BLaER1 (cell line): ENCODE measurements around the gene FAM83C.
"Not testable (repeated sequence)": the region's sequence is repeated elsewhere in the genome, so short reads cannot be mapped to it uniquely, and the experiment has no call there.

Experiments used
- H3K27ac ChIP-seq: shearing (Covaris generic); formaldehyde crosslinking; 2 replicates; pipeline ENCODE4 v1.8.1; 2022
- H3K27me3 ChIP-seq: shearing (Covaris generic); formaldehyde crosslinking; 2 replicates; pipeline ENCODE4 v1.8.1; 2022
- H3K36me3 ChIP-seq: shearing (Covaris generic); formaldehyde crosslinking; 2 replicates; pipeline ENCODE4 v1.8.1; 2022
- H3K4me1 ChIP-seq: shearing (Covaris generic); formaldehyde crosslinking; 2 replicates; pipeline ENCODE4 v1.8.1; 2022
- H3K4me2 ChIP-seq: shearing (Covaris generic); formaldehyde crosslinking; 2 replicates; pipeline ENCODE4 v1.8.1; 2022
- H3K4me3 ChIP-seq: shearing (Covaris generic); formaldehyde crosslinking; 2 replicates; pipeline ENCODE4 v1.8.1; 2022
- H3K9ac ChIP-seq: shearing (Covaris generic); formaldehyde crosslinking; 2 replicates; pipeline ENCODE4 v1.8.1; 2022
- H3K9me3 ChIP-seq: shearing (Covaris generic); formaldehyde crosslinking; 2 replicates; pipeline ENCODE4 v1.8.1; 2022
- H4K20me1 ChIP-seq: shearing (Covaris generic); formaldehyde crosslinking; 2 replicates; pipeline ENCODE4 v1.8.1; 2022
- Cebpa-rat ChIP-seq: shearing (Covaris generic); IDR thresholded peaks from 2 replicates; pipeline ENCODE4 v1.8.1; 2022

Gene FAM83C

GRCh38 chr20:35269055-35269781 lies 23.0 kb downstream of the FAM83C start:
- no peak overlapping the region for H3K9ac ChIP-seq
- TF ChIP-seq Cebpa-rat: no peak
- no peak overlapping the region for H3K4me2 ChIP-seq
- no peaks in the 10 kb centered on the region for H3K9me3 ChIP-seq
- H4K20me1 ChIP-seq: peaks cover 41% of the 10 kb centered on the region; the same call in 1 of the 2 replicates
- H3K27me3 ChIP-seq: no peaks in the 10 kb centered on the region
- peaks cover 58% of the 10 kb centered on the region for H3K36me3 ChIP-seq
- H3K4me3 ChIP-seq: no peak overlapping the region
- H3K27ac ChIP-seq: no peak overlapping the region
- H3K4me1 ChIP-seq: 0 out of 2 replicates have a peak, but pooled peaks cover 14% of the 10 kb centered on the region

GRCh38 chr20:35267092-35267491 lies 25.1 kb downstream of the FAM83C start:
- Histone ChIP-seq H3K36me3 (peaks cover 57% of the 10 kb centered on the region), H3K9me3 (no peaks in the 10 kb centered on the region), H3K4me2 (no peak overlapping the region), H3K9ac (no peak overlapping the region), H3K4me1 (0 out of 2 replicates have a peak, but pooled peaks cover 14% of the 10 kb centered on the region), H3K27me3 (no peaks in the 10 kb centered on the region), H3K27ac (no peak overlapping the region), H3K4me3 (no peak overlapping the region), H4K20me1 (peaks cover 31% of the 10 kb centered on the region; the same call in 1 of the 2 replicates)
- TF ChIP-seq Cebpa-rat: no peak

DNA sequence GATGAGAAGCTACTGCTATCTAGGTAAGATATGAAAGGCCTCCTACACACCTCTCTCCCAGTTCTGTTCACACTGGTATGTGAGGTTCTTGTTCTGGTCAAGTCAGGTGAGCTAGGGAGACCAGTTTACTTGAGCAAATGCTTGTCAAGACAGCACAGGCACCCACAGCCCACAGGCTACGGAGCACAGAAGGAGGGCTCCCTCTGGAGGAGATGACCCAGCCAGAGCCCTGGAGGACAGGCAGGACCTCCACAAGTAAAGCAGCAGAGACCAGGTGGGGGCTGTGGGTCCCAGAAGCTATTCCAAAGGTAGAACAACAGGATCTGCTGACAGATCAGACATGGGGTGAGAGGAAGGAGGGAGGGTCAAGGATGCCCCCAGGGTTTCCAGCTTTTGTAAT lies 27.5 kb downstream of the FAM83C start:
- no peak overlapping the region for H3K4me2 ChIP-seq
- H3K27ac ChIP-seq: no peak overlapping the region

GRCh38 chr20:35263532-35264341 lies 28.5 kb downstream of the FAM83C start:
- Histone ChIP-seq H3K27ac (no peak overlapping the region), H4K20me1 (peaks cover 45% of the 10 kb centered on the region; the same call in 1 of the 2 replicates), H3K4me2 (no peak overlapping the region), H3K9me3 (no peaks in the 10 kb centered on the region), H3K9ac (no peak overlapping the region), H3K4me3 (no peak overlapping the region), H3K4me1 (no peaks in the 10 kb centered on the region), H3K36me3 (peaks cover 47% of the 10 kb centered on the region), H3K27me3 (no peaks in the 10 kb centered on the region)
- no peak for TF ChIP-seq Cebpa-rat

More for the DNA sequence above, 27.5 kb downstream of the FAM83C start:
- peaks cover 52% of the 10 kb centered on the region for H3K36me3 ChIP-seq
- no peaks in the 10 kb centered on the region for H3K4me1 ChIP-seq
- no peaks in the 10 kb centered on the region for H3K27me3 ChIP-seq
- H3K9me3 ChIP-seq: no peaks in the 10 kb centered on the region
- no peak overlapping the region for H3K4me3 ChIP-seq
- no peak for TF ChIP-seq Cebpa-rat
- no peak overlapping the region for H3K9ac ChIP-seq
- peaks cover 47% of the 10 kb centered on the region; the same call in 1 of the 2 replicates for H4K20me1 ChIP-seq

DNA sequence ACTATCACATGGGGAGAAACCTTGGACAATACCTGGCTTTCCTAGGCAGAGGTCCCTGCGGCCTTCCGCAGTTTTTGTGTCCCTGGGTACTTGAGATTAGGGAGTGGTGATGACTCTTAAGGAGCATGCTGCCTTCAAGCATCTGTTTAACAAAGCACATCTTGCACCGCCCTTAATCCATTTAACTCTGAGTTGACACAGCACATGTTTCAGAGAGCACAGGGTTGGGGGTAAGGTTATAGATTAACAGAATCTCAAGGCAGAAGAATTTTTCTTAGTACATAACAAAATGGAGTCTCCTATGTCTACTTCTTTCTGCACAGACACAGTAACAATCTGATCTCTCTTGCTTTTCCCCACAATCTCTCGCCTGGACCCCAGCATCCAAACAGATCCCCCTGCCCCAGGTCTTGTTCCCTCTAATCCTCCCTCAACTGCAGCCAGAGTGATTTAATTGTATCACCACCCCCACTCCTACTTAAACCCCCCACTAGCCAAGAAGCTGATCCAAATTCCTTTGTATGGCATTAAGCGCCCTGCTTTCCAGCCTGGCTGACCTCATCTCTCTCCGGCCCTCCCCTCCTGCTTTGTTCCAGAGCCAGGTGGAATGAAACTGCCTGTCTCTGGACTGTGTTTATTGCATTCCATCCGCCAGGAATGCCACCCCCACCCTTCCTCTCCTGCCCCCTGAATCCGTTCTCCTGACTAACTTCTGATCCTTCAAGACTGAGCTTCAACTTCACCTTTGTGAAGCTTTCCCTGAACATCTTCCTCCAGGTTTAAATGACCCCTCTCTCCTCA lies 29.3 kb downstream of the FAM83C start:
- Histone ChIP-seq H3K36me3 (peaks cover 43% of the 10 kb centered on the region), H4K20me1 (peaks cover 38% of the 10 kb centered on the region; the same call in 1 of the 2 replicates)
- H3K27me3 ChIP-seq, H3K9ac ChIP-seq, H3K4me3 ChIP-seq, H3K27ac ChIP-seq, H3K4me2 ChIP-seq, H3K9me3 ChIP-seq, H3K4me1 ChIP-seq: not testable (repeated sequence)

DNA sequence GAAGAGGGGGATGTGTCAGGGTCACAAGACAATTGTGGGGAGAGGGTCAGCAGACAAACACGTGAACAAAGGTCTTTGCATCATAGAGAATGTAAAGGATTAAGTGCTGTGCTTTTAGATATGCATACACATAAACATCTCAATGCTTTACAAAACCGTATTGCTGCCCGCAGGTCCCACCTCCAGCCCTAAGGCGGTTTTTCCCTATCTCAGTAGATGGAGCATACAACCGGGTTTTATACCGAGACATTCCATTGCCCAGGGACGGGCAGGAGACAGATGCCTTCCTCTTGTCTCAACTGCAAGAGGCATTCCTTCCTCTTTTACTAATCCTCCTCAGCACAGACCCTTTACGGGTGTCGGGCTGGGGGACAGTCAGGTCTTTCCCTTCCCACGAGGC lies 29.9 kb downstream of the FAM83C start:
- peaks cover 36% of the 10 kb centered on the region for H3K36me3 ChIP-seq
- H3K4me3 ChIP-seq, H3K4me1 ChIP-seq, H3K27me3 ChIP-seq, H3K27ac ChIP-seq, H3K9me3 ChIP-seq, H3K4me2 ChIP-seq, H3K9ac ChIP-seq: not testable (repeated sequence)
- H4K20me1 ChIP-seq: peaks cover 33% of the 10 kb centered on the region; the same call in 1 of the 2 replicates

DNA sequence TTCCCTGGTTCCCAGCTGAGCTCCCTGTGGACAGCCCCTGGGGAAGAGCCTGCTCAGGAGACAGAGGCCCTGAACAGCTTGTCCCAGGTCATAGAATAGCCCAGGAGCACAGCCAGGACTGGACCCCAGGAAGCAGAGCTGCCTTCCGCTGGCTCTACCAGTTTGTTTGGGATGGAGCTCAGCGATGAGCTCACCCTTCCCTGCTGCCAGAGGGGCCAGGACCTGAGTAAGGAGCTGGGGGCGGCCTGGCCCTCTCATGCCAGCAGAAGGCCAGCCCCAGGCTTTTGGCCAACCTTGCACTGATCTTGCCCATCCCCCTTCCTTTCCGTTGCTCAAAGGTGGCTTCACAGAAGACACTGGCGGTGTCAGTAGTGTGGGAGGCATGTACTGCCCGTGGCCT lies 31.8 kb downstream of the FAM83C start:
- Histone ChIP-seq H3K4me3 (no peak overlapping the region), H3K4me2 (no peak overlapping the region), H3K27me3 (no peaks in the 10 kb centered on the region), H4K20me1 (peaks cover 23% of the 10 kb centered on the region; the same call in 1 of the 2 replicates), H3K4me1 (no peaks in the 10 kb centered on the region), H3K9ac (no peak overlapping the region), H3K27ac (no peak overlapping the region), H3K9me3 (no peaks in the 10 kb centered on the region), H3K36me3 (peaks cover 25% of the 10 kb centered on the region; the same call in 1 of the 2 replicates)
- no peak for TF ChIP-seq Cebpa-rat

DNA sequence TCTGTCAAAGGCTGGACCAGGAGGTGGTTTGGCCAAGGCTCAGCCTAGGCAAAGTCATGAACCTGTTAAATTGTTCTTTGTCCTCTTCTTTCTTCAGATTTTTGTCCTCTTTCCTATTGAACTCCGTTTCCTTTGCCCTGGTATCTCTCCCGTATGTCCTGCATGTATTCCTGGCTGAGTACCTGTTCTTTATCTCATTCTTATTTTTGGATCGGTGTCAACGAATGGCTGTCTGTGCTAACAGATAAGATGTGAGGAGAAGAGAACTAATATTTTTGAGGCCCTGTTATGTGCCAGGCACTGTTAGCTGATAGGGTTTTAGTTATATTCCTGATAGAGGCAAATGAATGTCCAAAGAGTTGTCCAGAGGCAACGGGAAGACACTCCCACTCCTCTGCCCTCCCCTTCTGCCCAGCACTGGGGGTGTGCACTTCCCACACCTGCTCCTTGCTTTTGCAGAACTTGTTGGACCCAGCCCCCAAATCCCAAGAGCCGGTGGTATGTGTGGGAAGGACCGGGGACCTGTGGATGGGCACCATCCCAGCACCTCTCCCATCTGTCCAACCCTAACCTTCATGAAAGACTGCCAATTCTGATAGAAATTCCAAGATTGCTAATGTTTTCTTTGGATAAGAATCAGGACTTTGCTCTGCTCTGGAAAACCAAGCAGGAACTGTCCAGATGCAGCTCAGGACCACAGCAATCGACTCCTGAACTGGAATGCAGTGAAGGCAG lies 34.9 kb downstream of the FAM83C start:
- no peaks in the 10 kb centered on the region for H3K27me3 ChIP-seq
- H3K36me3 ChIP-seq: peaks cover 19% of the 10 kb centered on the region; the same call in 1 of the 2 replicates
- no peak overlapping the region for H3K4me2 ChIP-seq
- H3K4me3 ChIP-seq: no peak overlapping the region
- no peak for TF ChIP-seq Cebpa-rat
- peaks cover 25% of the 10 kb centered on the region; the same call in 1 of the 2 replicates for H4K20me1 ChIP-seq
- H3K4me1 ChIP-seq: peaks cover 11% of the 10 kb centered on the region
- H3K9me3 ChIP-seq: no peaks in the 10 kb centered on the region
- no peak overlapping the region for H3K27ac ChIP-seq
- H3K9ac ChIP-seq: no peak overlapping the region

DNA sequence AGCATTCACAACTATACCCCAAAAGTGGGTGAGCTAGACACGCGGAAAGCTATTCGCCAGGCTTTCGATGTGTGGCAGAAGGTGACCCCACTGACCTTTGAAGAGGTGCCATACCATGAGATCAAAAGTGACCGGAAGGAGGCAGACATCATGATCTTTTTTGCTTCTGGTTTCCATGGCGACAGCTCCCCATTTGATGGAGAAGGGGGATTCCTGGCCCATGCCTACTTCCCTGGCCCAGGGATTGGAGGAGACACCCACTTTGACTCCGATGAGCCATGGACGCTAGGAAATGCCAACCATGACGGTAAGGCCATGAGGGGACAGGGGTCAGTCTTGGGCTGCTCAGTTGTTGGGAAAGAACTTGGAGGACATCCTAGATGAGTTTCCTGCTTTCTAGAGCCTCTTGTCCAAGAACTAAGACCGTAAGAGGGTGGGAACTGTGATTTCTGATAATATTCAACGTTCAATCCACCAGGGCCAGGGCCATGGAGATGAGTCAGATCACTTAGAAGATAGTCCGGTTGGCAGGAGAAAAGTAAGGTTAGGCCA lies 37.7 kb downstream of the FAM83C start:
- TF ChIP-seq Cebpa-rat: no peak
- H3K4me2 ChIP-seq: no peak overlapping the region
- H3K36me3 ChIP-seq: peaks cover 3% of the 10 kb centered on the region; the same call in 1 of the 2 replicates
- H3K27ac ChIP-seq: no peak overlapping the region
- H4K20me1 ChIP-seq: peaks cover 15% of the 10 kb centered on the region; the same call in 1 of the 2 replicates
- peaks cover 35% of the 10 kb centered on the region for H3K4me1 ChIP-seq
- no peaks in the 10 kb centered on the region for H3K27me3 ChIP-seq
- H3K9ac ChIP-seq: no peak overlapping the region
- no peak overlapping the region for H3K4me3 ChIP-seq
- no peaks in the 10 kb centered on the region for H3K9me3 ChIP-seq
